ENCODE data around the gene NKAIN4.

NKAIN4 gene

DNA sequence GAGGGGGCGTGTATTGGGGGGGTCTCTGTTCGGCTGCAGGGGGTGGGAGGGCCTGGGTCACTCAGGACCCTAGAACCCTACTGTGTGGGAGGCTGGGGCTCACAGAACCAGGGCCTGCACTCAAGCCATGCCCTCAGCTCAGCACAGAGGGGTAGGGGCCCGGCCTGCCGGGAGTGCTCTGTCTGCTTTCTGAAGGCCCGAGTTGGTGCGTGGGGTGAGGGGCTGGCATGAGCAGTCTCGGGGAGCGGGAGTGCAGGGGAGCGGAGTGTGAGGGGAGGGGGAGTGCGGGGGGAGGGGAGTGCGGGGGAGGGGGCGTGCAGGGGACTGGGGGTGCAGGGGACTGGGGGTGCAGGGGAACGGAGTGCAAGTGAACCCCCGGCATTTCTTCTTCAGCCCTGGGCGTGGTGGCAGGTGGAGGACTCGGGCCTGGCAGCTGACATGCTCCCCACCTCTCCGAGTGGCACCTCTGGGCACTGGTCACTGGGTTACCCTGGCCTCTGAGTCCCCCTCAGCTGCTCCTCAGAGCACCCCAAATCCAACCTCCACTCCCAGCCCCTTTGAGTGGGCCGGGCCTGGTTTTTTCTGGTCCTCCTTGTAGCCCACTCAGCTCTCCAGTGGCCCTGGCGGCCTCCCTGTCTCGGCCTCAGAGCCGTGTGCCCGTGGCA, 39.7 kb upstream of the NKAIN4 start:
- peaks cover 25% of the 10 kb centered on the region for H3K27me3 Mint-ChIP-seq (ENCODE audit: low read depth)
- no peak for TF ChIP-seq CTCF (IDR thresholded peaks at IDR 0.05; ENCODE audit: unreplicated experiment in 3 of 3)
- H3K36me3 Mint-ChIP-seq (ENCODE audit: low read depth): no peaks in the 10 kb centered on the region
- no peak overlapping the region for H3K4me3 Mint-ChIP-seq
- H3K4me1 Mint-ChIP-seq: peaks cover 10% of the 10 kb centered on the region
- no peaks in the 10 kb centered on the region for H3K9me3 Mint-ChIP-seq
- no peak overlapping the region for H3K27ac Mint-ChIP-seq

- H3K9me3 Mint-ChIP-seq: no peaks in the 10 kb centered on the region
These were observed 39.2 kb upstream of the NKAIN4 start for GRCh38 chr20:63293456-63293855.

DNA sequence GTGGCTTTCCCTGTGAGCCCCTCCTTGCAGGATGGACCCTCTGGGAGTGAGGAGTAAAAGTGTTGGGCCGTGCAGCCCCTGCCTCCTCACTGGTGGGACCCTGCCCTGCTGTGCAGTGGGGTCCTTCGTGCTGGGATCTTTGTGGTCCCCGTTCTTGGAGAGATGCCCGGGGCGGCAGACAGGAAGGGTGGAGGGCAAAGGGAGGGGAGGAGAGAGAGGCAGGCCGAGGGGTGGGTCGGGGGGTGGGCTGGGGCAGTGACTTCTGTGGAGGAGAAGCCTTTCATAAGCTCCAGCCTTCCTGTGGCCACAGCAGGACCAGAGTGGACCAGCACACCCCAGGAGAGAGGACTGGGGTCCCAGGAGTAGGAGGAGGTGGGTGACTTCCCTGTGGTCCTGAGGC, 38.6 kb upstream of the NKAIN4 start, which contains the start of gene COL20A1:
COL20A1 (plus strand) TSS at position 283 of the 400 bp plus-strand sequence. CDS start 1,922 bp downstream, outside the sequence.
- Mint-ChIP-seq H3K4me3 (no peak within 1 kb of the TSS), H3K27ac (no peak within 1 kb of the TSS), H3K36me3 (ENCODE audit: low read depth) (peaks cover 3% of the 10 kb centered on the region), H3K27me3 (ENCODE audit: low read depth) (peaks cover 18% of the 10 kb centered on the region), H3K4me1 (peaks cover 8% of the 10 kb centered on the region), H3K9me3 (no peaks in the 10 kb centered on the region)
- no peak for TF ChIP-seq CTCF (IDR thresholded peaks at IDR 0.05; ENCODE audit: unreplicated experiment in 3 of 3)

More at GRCh38 chr20:63293456-63293855, 39.2 kb upstream of the NKAIN4 start:
- H3K27ac Mint-ChIP-seq: no peak overlapping the region
- no peak overlapping the region for H3K4me3 Mint-ChIP-seq
- peaks cover 8% of the 10 kb centered on the region for H3K4me1 Mint-ChIP-seq
- H3K36me3 Mint-ChIP-seq (ENCODE audit: low read depth): no peaks in the 10 kb centered on the region
- H3K27me3 Mint-ChIP-seq (ENCODE audit: low read depth): peaks cover 20% of the 10 kb centered on the region
- TF ChIP-seq CTCF (IDR thresholded peaks at IDR 0.05; ENCODE audit: unreplicated experiment in 3 of 3): no peak

GRCh38 chr20:63292292-63292701, 38.0 kb upstream of the NKAIN4 start:
- Mint-ChIP-seq H3K4me3 (no peak overlapping the region), H3K4me1 (peaks cover 8% of the 10 kb centered on the region), H3K9me3 (no peaks in the 10 kb centered on the region), H3K36me3 (ENCODE audit: low read depth) (peaks cover 3% of the 10 kb centered on the region), H3K27me3 (ENCODE audit: low read depth) (peaks cover 18% of the 10 kb centered on the region), H3K27ac (no peak overlapping the region)
- no peak for TF ChIP-seq CTCF (IDR thresholded peaks at IDR 0.05; ENCODE audit: unreplicated experiment in 3 of 3)

DNA sequence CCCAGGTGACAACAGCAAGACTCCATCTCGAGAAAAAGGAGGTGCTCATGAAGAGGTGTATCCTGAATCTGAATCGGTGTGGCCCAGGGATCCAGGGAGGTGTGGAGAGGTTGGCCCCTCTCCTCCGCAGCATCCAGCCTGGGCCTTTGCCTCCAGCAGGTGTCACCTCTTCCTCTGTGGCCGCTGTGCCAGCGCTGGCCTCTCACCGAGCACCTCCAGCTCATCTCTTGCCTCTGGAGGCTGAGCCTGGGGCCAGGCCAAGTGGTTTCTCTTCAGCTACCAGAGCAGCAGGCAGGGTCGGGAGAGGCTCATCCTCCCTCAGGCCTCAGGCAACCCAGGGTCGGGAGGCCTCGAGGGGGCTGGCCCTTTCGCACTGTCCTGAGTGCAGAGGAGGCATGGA, 37.5 kb upstream of the NKAIN4 start:
- Mint-ChIP-seq H3K36me3 (ENCODE audit: low read depth) (peaks cover 3% of the 10 kb centered on the region), H3K27ac (no peak overlapping the region), H3K27me3 (ENCODE audit: low read depth) (peaks cover 18% of the 10 kb centered on the region), H3K9me3 (no peaks in the 10 kb centered on the region), H3K4me1 (peaks cover 8% of the 10 kb centered on the region), H3K4me3 (no peak overlapping the region)
- TF ChIP-seq CTCF (IDR thresholded peaks at IDR 0.05; ENCODE audit: unreplicated experiment in 3 of 3): no peak
